Renal cortex interstitium (tissue), 11 donors: ENCODE measurements around the gene CTSE. TPM values are rescaled to one million over a fixed set of nuclear protein-coding genes. Genes with fewer than 3 reads are reported as not detected.

ENCODE experiments used
- DNase-seq, 11 donors: peaks; one replicate each; pipeline ENCODE4 v3.0.0-alpha.2; 2013; ENCODE audit warnings: low read depth in 9 of 11, low spot score in 4 of 11; ENCODE audit errors: extremely low read depth in 1 of 11
- polyA plus RNA-seq, 3 donors: library from polyadenylated mRNA; unstranded; fragments of 120-200 nt; gene quantifications; one replicate each; pipeline ENCODE4 v1.2.1, GENCODE V29; 2013; ENCODE audit not compliant: insufficient read length in 3 of 3

Gene CTSE
- polyA plus RNA-seq, 3 donors: 0.10 to 0.23 (median 0.22) TPM

DNA sequence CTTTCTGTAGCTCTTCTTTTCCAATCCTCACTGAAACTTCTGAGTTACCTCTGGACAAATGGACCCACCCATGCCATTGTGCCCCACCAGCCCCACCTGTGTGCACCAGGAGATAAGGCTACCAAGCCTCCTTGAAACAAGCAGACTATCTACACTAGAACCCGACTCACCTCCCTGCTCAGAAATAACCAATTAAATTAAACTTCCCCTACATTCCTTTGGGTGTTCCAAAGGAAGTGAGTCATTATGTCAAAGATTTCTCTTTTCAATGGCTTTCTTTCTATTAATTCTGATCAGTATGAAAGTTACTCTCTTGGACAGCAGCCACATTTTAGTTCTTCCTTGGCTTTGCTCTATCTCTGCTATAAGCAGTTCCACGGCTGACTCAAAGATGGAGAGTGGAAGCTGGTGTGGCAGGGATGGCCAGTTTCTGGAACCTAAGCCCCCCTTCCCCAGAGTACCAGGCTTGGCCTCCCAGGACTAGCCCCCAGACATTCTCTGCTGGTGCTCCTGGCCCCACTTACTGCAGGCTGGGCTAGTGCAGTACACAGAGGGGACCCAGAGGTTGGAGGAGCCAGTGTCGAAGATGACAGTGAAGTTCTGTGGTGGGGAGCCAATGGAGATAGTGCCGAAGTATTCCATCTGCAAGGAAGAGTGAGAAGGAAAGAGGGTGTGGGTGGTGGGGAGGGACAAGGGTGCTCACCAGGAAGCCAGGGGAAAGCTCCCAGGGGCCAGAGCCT is 1.9 kb downstream of the CTSE start:
- DNase-seq: no peak

GRCh38 chr1:206021008-206021625 is 2.6 kb downstream of the CTSE start:
- DNase-seq: no peak

DNA sequence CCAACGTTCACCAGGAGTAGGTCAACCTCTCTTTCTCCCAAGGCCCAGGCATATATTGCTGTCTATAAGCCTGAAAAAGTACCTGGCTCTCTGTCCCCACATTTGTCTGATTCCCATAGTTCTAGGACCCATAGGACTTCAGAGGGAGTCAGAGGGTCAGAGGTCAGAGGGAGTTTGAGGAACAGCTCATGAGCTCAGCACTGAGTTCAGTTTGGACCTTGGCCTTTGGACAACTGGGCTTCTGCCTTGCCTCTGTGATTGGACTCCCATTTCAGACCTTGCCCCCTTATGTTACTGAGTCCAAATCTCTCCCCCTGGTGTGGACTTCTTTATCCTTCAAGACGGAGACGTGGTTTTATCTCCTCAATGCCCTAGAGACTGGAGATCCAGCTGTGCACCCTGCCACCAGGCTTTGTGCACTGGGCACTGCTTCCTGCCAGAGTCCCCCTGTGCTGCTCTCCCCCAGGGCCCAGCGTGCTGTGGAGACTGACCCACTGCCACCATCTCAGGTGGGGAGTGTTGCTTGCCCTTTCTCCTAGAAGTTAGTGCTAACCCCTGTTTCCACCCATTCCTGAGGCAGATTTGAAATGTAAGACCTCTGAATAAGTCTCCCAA is 3.2 kb downstream of the CTSE start:
- no peak for DNase-seq

DNA sequence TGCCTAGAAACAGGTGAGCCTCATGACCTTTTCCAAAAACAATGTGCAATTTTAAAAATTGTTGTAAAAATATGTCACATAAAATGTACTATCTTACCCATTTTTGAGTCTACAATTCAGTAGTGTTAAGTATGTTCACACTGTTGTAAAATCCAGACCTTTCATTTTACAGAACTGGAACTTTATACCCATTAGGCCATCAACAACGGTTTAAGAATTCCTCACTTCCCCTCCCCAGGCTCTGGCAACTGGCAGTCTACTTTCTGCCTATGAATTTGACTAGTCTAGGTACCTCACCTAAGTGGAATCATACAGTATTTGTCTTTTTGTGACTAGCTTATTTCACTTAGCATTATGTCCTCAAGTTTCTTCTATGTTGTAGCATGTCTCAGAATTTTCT is 8.6 kb downstream of the CTSE start:
- no peak for DNase-seq

DNA sequence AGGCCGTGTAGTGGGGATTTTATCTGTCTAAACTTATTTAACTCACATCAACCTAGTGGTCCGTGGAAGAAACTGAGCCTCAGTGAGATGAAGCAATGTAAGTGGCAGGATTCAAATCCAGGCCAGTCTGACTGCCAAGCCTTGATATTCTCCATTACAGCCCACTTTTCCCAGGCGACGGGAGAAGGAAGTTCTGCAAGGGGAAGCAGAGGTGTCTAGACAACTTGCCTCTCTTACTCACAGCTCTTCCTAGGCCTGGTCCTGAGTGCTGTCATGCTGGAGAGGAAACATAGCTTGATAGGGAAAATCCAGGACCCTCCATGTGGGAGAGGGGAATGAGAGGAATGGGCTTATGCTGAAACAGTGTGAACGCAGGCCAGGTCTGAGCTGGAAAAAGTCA is 9.1 kb downstream of the CTSE start:
- no peak for DNase-seq

GRCh38 chr1:206013026-206013795 is 10.5 kb downstream of the CTSE start:
- DNase-seq: no peak

DNA sequence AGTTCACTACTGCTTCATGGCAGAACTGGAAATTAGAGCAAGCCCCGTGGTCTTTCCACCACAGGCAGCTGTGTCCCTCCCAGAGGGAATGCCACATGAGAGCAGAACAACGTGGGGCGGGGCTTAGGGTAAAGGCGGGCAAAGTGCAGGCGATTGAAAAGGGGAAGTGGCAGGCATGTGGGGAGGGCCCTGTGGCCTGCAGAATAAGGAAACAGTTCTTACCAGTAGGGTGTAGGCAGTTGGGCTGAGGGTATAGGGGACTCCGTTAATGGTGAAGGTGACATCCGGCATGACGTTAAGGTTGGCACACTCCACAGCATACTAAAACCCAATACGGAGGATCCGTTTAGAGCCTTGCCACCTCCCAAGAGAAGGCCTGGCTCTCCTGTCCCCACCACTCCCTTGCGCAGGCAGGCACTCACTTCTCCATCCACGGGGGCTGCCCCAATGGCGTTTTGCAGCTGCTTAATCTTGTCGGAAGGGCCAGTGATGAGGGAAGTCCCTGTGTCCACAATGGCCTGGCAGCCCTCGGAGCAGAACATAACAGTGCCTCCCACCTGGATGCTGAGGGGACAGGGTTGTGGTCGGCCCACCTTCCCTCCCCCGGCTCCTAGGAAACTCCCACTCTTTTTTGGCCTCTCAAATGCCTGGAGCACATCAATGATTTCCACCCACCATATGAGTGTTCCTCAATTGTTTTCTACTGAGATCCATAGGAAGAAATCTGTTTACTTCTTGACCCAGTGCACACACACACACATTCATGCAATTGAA is 11.4 kb downstream of the CTSE start:
- DNase-seq: no peak

DNA sequence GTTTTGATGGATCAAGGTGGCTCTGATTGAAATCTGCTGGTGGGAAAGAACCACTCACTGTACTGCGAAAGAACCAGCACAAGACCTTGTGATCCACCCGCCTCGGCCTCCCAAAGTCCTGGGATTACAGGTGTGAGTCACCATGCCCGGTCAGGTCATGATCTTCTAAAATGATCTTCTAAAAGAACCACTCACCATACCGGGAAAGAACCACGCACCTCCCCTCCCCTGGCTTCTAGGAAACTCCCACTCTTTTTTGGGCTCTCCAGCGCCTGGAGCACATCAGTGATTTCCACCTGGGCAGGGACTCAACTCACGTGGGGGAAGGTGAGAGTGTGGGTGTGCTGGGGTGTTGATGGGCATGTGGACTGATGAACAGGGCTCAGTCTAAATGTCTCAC is 12.6 kb downstream of the CTSE start:
- DNase-seq: no peak

DNA sequence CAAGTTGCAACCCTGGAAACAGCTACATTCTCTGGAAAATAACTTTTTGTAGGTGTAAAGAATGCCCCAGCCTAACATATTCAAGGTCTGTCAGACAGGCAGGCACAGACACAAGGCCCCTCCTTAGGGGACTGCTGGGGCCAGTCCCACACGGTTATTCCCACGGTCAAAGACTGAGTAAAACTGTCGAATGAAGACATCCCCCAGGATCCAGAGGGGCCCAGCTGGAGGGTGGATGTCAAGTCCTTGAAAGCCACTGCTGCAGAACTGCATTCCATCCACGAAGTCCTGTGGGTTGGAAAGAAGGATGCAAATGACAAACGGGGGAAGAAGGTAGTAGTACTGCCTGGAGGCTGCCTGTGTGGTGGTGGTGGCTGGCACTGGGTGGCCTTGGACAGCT is 13.6 kb downstream of the CTSE start:
- DNase-seq: no peak

GRCh38 chr1:206006946-206007345 is 16.7 kb downstream of the CTSE start:
- DNase-seq: no peak

- DNase-seq: no peak
These were observed 17.9 kb downstream of the CTSE start for GRCh38 chr1:206005778-206006180.

DNA sequence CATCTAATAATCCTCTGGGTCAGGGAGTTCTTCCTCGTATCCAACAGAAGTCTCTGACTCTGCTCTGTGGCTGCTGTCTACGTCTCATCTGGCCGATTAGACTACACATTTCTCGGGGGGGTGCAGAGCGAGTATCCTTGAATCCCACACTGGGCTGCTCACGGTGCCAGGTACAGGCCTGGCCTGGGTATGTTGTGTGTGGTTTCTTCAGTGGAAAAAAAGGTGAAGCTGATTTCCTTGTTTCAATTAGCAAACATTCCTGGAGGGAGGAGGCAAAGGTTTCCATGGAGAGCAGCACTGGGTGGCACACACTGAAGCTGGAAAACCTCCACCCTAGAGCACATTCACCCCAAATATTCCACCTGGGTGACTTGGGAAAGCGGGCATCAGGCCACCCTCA is 18.5 kb downstream of the CTSE start:
- DNase-seq: no peak

DNA sequence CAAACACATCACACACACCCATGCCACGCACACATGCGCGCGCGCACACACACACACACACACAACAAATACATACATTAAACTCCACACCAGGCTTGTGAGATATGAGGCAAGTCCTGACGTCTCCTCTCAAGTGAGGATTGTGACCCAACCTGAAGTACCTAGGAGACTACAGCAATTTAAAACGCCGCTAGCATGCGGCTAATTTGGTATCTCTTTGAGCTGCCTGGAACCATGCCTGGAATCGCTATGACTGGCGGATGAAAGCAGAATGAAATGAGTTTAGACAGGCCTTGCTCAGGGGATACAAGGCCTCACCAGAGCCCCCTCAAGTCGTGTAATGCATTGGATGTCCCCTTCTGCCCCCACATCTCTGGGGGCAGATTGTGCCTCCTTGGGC is 18.9 kb downstream of the CTSE start:
- no peak for DNase-seq

GRCh38 chr1:206003854-206004800 is 19.6 kb downstream of the CTSE start:
- DNase-seq: no peak

DNA sequence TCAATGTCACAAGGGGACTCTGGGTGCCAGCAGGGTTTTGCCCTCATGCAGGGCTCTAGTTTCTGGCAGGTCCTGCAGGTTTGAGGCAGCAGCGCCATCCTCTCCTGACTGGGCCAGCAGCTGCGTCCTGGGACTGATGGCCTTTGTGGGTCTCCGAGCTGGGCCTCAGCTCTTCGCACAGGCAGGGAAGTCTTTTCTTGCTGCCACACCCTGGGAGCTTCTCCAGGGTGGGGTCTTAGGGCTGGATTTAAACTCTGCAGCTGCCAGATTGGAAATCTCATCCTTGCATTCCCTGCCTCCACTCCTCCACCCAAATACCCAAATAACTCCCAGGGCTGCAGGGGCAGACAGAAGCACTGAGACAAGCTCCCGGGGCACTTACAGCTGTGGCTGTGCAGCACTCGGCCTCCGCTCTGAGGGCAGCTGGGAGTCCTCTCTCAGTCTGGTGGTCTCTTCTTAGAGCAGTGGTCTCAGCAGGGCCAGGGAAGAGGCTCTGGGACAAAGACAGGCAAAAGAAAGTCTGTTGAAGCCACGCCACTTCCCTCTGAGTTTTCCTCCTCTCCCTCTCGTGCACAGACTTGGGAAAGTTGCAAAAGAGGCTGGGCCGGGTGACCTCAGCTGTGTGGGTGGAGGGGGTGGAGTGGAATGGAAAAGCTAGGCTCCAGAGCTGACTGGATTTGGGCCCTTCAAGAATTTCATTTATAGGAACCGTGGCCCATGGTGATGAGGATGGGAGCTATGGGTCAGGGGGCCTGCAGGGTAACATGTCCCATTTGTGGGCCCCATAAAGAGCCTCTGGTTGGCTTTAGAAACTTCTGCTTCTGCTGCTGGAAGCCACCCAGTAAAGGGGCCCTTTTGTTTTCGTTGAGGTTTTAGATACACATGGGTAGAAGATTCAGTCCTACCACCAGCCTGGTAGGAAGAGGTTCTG is 20.6 kb downstream of the CTSE start, which contains the start of gene RAB7B:
TSS of gene RAB7B (minus strand) at position 525 of the 931 bp plus-strand sequence. CDS start 9,260 bp downstream, outside the sequence.
- DNase-seq: peak in 3 of 11 donors; percentile 15 to 32 (median 32)

DNA sequence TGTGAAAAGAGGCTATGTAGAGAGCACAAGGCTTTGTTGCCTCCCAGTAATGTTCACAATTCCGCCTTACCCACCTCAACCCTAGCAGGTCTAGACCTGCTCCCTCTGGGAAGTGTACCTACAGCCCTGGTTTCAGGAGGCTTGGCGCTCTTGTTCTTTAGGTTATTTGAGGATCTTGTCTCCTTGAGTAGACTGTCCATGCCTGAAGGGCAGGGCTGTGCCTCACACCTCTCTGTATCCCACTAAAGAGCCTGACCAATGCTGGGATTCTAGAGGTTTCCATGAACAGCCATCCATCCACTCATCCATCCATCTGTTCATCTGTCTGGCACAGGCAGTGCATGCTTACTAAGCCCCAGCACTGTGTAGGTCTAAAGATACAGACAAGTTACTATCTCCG is 21.5 kb downstream of the CTSE start:
- DNase-seq: no peak

DNA sequence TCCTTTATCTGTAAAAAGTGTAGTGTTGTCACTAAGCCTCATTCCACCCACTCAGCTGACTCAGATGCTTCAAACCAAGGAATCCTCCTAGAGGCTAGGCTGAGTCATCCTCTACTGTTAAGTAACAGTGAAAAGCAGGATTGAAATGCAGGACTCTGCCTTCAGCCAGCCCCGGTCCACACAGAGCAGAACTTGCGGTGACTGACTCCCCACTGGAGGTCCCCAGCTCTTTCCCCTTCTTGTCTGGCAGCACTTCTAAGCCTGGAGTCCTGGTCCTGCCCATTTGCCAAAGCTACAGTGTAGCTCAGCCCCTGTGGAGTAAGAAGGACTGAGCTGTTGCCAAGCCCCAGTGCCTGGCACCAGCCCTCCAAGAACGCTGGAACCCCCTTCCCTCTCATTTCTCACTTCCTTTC is 22.2 kb downstream of the CTSE start:
- DNase-seq: no peak
